GM12878 (cell line): ENCODE measurements around the gene AGAP1. TPM values are rescaled to one million over a fixed set of nuclear protein-coding genes. Genes with fewer than 3 reads are reported as not detected.

ENCODE experiments used
- ATAC-seq: fragments of 200-7000 bp; cut with Tn5 transposase; 3 replicates; pipeline ENCODE4 v1.9.1; 2020; ENCODE audit warnings: mild to moderate bottlenecking, moderate library complexity
- BruUV-seq: library from RNA; stranded (reverse); fragments of 400-500 nt; replicated peaks from 2 replicates; lab custom pipeline; 2021; lab: Mats Ljungman, UMichigan
- CTCF ChIA-PET: fragments of 300-600 bp; sonication (Branson Sonifier 250); formaldehyde crosslinking; extraction: SDS; loops from one replicate; lab custom pipeline; 2021; ENCODE audit warnings: inconsistent platforms; lab: Yijun Ruan, JAX
- POLR2A ChIA-PET: fragments of 350-600 bp; formaldehyde crosslinking; extraction: SDS; loops from one replicate; lab custom pipeline; 2021; ENCODE audit warnings: inconsistent platforms; lab: Charles Lee
- RAD21 ChIA-PET: fragments of 300-600 bp; sonication (Branson Sonifier 250); formaldehyde crosslinking; loops from one replicate; lab custom pipeline; 2023; ENCODE audit warnings: antibody characterized with exemption; ENCODE audit not compliant: unreplicated experiment; lab: Charles Lee
- SMC1A ChIA-PET: fragments of 300-600 bp; sonication (Branson Sonifier 250); formaldehyde crosslinking; loops from one replicate; lab custom pipeline; 2023; ENCODE audit not compliant: unreplicated experiment, uncharacterized antibody; lab: Charles Lee
- DNase-seq: peaks from one replicate; pipeline ENCODE4 v3.0.0-alpha.2; 2011; ENCODE audit warnings: low read depth, low spot score
- FAIRE-seq: peaks from 3 replicates; lab custom pipeline; 2011; peaks lifted over from hg19 to GRCh38; lab: Jason Lieb, UNC
- H2AFZ ChIP-seq: 2 replicates; pipeline ENCODE4 v1.6.0; 2011; ENCODE audit warnings: low read depth, low read length, control low read depth; ENCODE audit not compliant: control insufficient read depth
- H3K27ac ChIP-seq: 2 replicates; pipeline ENCODE4 v1.5.1; 2011; ENCODE audit warnings: control low read depth; ENCODE audit not compliant: control insufficient read depth, insufficient read depth
- H3K27me3 ChIP-seq, 2 experiments: replicated peaks in 1 of 2; 2 replicates each; pipeline versions ENCODE4 v1.6.0 to v1.6.1; 2011; ENCODE audit warnings: low read length in 1 of 2; ENCODE audit not compliant: control insufficient read depth in 2 of 2, insufficient read depth in 2 of 2
- H3K36me3 ChIP-seq, 2 experiments: 2 replicates each; pipeline ENCODE4 v1.5.1; 2011; ENCODE audit warnings: low read length in 1 of 2; ENCODE audit not compliant: control insufficient read depth in 2 of 2, insufficient read depth in 2 of 2
- H3K4me1 ChIP-seq: 2 replicates; pipeline ENCODE4 v1.6.1; 2011; ENCODE audit warnings: mild to moderate bottlenecking, low read length, moderate library complexity, mixed read lengths; ENCODE audit not compliant: control insufficient read depth, insufficient read depth
- H3K4me2 ChIP-seq: 2 replicates; pipeline ENCODE4 v1.6.0; 2011; ENCODE audit warnings: control low read depth; ENCODE audit not compliant: control insufficient read depth, insufficient read depth
- H3K4me3 ChIP-seq: fragments of 200-600 bp; sonication (generic); 2 replicates; pipeline ENCODE4 v1.5.1; 2016
- H3K79me2 ChIP-seq: 2 replicates; pipeline ENCODE4 v1.6.0; 2011; ENCODE audit warnings: low read length; ENCODE audit not compliant: control insufficient read depth, insufficient read depth
- H3K9ac ChIP-seq: 2 replicates; pipeline ENCODE4 v1.8.0; 2011; ENCODE audit warnings: low read length, control low read depth, mixed read lengths; ENCODE audit not compliant: control insufficient read depth, insufficient read depth
- H3K9me3 ChIP-seq: replicated peaks from 3 replicates; pipeline ENCODE4 v1.5.1; 2011; ENCODE audit warnings: mild to moderate bottlenecking, low read length; ENCODE audit not compliant: control insufficient read depth, insufficient read depth
- H4K20me1 ChIP-seq: 2 replicates; pipeline ENCODE4 v1.6.0; 2011; ENCODE audit not compliant: control insufficient read depth, insufficient read depth
- BMI1 ChIP-seq: fragments of 450-650 bp; IDR thresholded peaks from 2 replicates; pipeline ENCODE4 v1.6.1; 2016; ENCODE audit warnings: mild to moderate bottlenecking, moderate library complexity, borderline replicate concordance
- CHD4 ChIP-seq: fragments of 200-600 bp; sonication (generic); IDR thresholded peaks from 2 replicates; pipeline ENCODE4 v1.6.1; 2016; ENCODE audit warnings: mild to moderate bottlenecking
- ESRRA ChIP-seq: IDR thresholded peaks from 2 replicates; pipeline ENCODE4 v1.6.1; 2012; ENCODE audit warnings: mild to moderate bottlenecking, low read length, improper control_type of control experiment
- JUNB ChIP-seq: IDR thresholded peaks from 2 replicates; pipeline ENCODE4 v1.6.1; 2016; ENCODE audit warnings: antibody characterized with exemption, mild to moderate bottlenecking
- MTA3 ChIP-seq: IDR thresholded peaks from 2 replicates; pipeline ENCODE4 v1.6.1; 2012; ENCODE audit warnings: low read length, inconsistent platforms, borderline replicate concordance
- NR2C1 ChIP-seq: fragments of 450-650 bp; IDR thresholded peaks from 2 replicates; pipeline ENCODE4 v1.6.1; 2017; ENCODE audit warnings: antibody characterized with exemption, mild to moderate bottlenecking, moderate library complexity
- RAD51 ChIP-seq: fragments of 450-650 bp; IDR thresholded peaks from 2 replicates; pipeline ENCODE4 v1.6.1; 2016; ENCODE audit warnings: moderate library complexity, mild to moderate bottlenecking, inconsistent platforms
- SREBF1 ChIP-seq: IDR thresholded peaks from 2 replicates; pipeline ENCODE4 v1.6.1; 2012; ENCODE audit warnings: mild to moderate bottlenecking, low read length
- TBL1XR1 ChIP-seq: IDR thresholded peaks from 2 replicates; pipeline ENCODE4 v1.6.1; 2012; ENCODE audit warnings: low read depth, low read length, improper control_type of control experiment
- WGBS: methylation state at CpG from one replicate; pipeline ENCODE4 v1.1.6; 2016; ENCODE audit warnings: low lambda C conversion rate; ENCODE audit not compliant: insufficient replicate concordance, insufficient coverage; ENCODE audit errors: missing lambda C conversion rate; 5-methylcytosine and 5-hydroxymethylcytosine counted together
- in situ Hi-C: fragments of 300-500 bp; cut with MboI; formaldehyde crosslinking; loops from 9 replicates; pipeline ENCODE4 v1.14.3; 2018; ENCODE audit warnings: mixed read lengths
- intact Hi-C: fragments of 100-400 bp; cut with micrococcal nuclease; formaldehyde crosslinking; loops from one replicate; pipeline ENCODE4 v1.14.2; 2022; ENCODE audit not compliant: unreplicated experiment
- polyA plus RNA-seq, 11 experiments: library from polyadenylated mRNA; depleted of rRNA in 4 of 11; unstranded in 6 of 11; stranded (reverse) in 5 of 11; fragments of >200 nt; fragmentation: Nextera tagmentation in 4 of 11; fragmentation: Illumina TruSeq in 1 of 11; extraction: Ambion mirVana in 4 of 11; extraction: Trizol in 1 of 11; gene quantifications; 1 replicate in 1 of 11; 2 replicates in 10 of 11; pipeline versions ENCODE4 v1.2.1 to v1.2.3, GENCODE V29; 2011 to 2016; ENCODE audit warnings: inconsistent platforms in 2 of 11, missing spikeins in 2 of 11, low read depth in 1 of 11
- total RNA-seq, 4 experiments: library from RNA; depleted of rRNA in 3 of 4; stranded (reverse); fragments of >200 nt in 3 of 4; fragmentation: Illumina TruSeq in 1 of 4; extraction: Trizol in 1 of 4; gene quantifications; 2 replicates each; pipeline versions ENCODE4 v1.2.1 to v1.2.3, GENCODE V29; 2013 to 2021
- TF ChIP-seq, protein P1 (sequence below): IDR thresholded peaks from 2 replicates; pipeline ENCODE4 v1.6.1; 2011; ENCODE audit warnings: borderline replicate concordance, low read depth, mild to moderate bottlenecking, moderate library complexity, mixed read lengths, low read length; ENCODE audit not compliant: insufficient read depth; ENCODE audit errors: extremely low read length
- TF ChIP-seq, protein P2 (sequence below): fragments of 450-650 bp; IDR thresholded peaks from 2 replicates; pipeline ENCODE4 v1.6.1; 2017; ENCODE audit warnings: low read depth, mild to moderate bottlenecking, moderate library complexity
- TF ChIP-seq, protein P3 (sequence below): fragments of 150-350 bp; IDR thresholded peaks from 2 replicates; pipeline ENCODE4 v1.6.1; 2014; ENCODE audit warnings: mild to moderate bottlenecking, low read depth, low read length

Gene AGAP1
- total and polyA plus RNA-seq, 10 of the 15 experiments (the other 5 are each of a cell fraction or from before 2014, with no cell fraction given) = 0.05 to 0.15 (median 0.06) TPM; not detected in 7

DNA sequence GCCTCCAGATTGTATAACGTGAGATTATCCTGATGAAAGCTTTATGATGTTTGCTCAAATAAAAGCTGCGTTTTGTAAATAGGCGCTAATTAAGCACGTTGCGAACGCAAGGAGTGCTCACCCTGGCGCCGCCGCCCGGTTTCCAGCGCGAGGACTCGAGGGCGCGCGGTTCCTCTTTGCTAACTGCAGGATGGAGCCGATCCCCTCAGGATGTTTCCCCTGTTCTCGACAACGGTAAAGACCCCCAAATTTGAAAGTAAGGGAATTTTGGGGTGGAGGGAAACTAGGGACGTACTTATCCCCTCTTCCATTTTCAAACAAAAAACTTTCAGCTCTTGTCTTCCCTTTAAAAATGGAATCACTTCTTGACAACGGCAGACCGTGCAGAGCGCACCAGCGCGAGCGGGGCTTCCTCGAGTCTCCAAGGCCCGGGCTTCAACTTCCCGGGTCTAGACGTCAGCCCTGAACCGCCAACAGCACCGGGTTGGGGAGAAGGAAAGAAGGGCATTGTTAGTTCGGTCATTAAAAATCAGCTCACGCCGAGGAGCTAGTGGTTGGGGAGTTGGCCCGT, 675.4 kb downstream of the AGAP1 start:
- ATAC-seq = no peak
- H3K9ac ChIP-seq = no peak overlapping the region
- POLR2A ChIA-PET = no interaction called here
- TF ChIP-seq NR2C1 (no peak), BMI1 (no peak)
- TF ChIP-seq, protein P1, sequence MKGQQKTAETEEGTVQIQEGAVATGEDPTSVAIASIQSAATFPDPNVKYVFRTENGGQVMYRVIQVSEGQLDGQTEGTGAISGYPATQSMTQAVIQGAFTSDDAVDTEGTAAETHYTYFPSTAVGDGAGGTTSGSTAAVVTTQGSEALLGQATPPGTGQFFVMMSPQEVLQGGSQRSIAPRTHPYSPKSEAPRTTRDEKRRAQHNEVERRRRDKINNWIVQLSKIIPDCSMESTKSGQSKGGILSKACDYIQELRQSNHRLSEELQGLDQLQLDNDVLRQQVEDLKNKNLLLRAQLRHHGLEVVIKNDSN = no peak
- TF ChIP-seq, all 136 proteins: peak for 0
- 70% methylated on average over 36 of the region's 36 CpGs for WGBS
- peaks cover 4 to 13% of the 10 kb centered on the region in 2 experiments for H3K27me3 ChIP-seq
- H3K36me3 ChIP-seq = no peaks in the 10 kb centered on the region
- H2AFZ ChIP-seq = no peak overlapping the region
- FAIRE-seq = no peak
- in situ Hi-C loops (no loop called here), intact Hi-C loops (no loop called here)
- CTCF ChIA-PET = no interaction called here
- no peaks in the 10 kb centered on the region for H3K79me2 ChIP-seq
- SMC1A ChIA-PET = no interaction called here
- H3K4me1 ChIP-seq = no peaks in the 10 kb centered on the region
- no peak for DNase-seq
- no peaks in the 10 kb centered on the region for H4K20me1 ChIP-seq
- H3K4me3 ChIP-seq = no peak overlapping the region
- RAD21 ChIA-PET = no interaction called here
- H3K9me3 ChIP-seq = peaks cover 2% of the 10 kb centered on the region; the same call in 2 of the 3 replicates
- H3K4me2 ChIP-seq = no peak overlapping the region
- H3K27ac ChIP-seq = no peak overlapping the region
- no TSS peak for BruUV-seq

DNA sequence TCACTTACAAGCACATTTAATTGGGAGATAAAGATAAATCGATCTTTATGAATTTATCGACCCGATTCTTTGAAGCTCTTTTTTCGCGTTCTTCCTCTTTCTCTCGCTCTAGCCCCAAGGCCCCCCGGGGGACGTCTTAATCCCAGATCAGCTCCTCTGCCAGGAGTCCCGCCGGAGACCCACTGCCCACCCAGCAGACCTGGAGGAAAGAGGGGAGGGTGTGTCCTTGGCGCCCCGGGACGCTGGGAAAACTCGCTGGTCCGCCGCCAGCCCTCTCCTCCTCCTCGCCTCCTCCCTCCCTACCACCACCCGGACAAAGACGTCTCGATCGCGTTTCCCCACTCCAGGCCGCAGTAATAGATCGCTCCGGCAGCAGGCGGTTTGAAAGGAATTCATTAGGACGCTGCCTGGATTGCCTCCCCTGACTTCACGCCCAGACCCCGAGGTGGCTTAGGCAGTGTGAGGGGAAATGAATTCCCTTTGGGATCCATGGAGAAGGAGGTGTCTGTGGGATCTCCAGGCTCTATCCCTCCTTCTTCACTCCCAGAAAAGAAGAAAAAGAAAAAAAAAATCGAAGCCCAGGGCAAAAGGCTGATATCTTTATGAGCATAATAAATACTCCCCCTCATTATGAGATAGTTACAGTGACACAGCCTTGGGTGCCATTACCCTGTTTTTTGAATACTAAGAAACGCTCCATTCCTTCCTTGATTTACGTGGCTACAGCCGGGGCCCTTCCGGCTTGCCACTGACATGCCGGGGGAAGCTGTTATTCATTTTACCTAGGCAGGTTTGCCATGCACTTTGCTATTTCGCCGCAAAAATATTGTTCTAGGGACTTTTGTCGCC, 676.1 kb downstream of the AGAP1 start:
- peaks cover 4 to 15% of the 10 kb centered on the region in 2 experiments for H3K27me3 ChIP-seq
- TF ChIP-seq CHD4 (no peak), MTA3 (no peak), JUNB (no peak), ESRRA (no peak), TBL1XR1 (no peak), RAD51 (no peak), SREBF1 (no peak)
- TF ChIP-seq, protein P2, sequence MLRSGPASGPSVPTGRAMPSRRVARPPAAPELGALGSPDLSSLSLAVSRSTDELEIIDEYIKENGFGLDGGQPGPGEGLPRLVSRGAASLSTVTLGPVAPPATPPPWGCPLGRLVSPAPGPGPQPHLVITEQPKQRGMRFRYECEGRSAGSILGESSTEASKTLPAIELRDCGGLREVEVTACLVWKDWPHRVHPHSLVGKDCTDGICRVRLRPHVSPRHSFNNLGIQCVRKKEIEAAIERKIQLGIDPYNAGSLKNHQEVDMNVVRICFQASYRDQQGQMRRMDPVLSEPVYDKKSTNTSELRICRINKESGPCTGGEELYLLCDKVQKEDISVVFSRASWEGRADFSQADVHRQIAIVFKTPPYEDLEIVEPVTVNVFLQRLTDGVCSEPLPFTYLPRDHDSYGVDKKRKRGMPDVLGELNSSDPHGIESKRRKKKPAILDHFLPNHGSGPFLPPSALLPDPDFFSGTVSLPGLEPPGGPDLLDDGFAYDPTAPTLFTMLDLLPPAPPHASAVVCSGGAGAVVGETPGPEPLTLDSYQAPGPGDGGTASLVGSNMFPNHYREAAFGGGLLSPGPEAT = no peak
- TF ChIP-seq, protein P3, sequence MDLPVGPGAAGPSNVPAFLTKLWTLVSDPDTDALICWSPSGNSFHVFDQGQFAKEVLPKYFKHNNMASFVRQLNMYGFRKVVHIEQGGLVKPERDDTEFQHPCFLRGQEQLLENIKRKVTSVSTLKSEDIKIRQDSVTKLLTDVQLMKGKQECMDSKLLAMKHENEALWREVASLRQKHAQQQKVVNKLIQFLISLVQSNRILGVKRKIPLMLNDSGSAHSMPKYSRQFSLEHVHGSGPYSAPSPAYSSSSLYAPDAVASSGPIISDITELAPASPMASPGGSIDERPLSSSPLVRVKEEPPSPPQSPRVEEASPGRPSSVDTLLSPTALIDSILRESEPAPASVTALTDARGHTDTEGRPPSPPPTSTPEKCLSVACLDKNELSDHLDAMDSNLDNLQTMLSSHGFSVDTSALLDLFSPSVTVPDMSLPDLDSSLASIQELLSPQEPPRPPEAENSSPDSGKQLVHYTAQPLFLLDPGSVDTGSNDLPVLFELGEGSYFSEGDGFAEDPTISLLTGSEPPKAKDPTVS = no peak

More for the DNA sequence above, 676.1 kb downstream of the AGAP1 start:
- ChIA-PET POLR2A (no interaction called here), RAD21 (no interaction called here), SMC1A (no interaction called here), CTCF (interaction anchor here (2.4 kb wide), 1 partner anchor 11 kb away, joined by 13 read pairs; no protein-coding TSS in a partner anchor)
- Histone ChIP-seq H3K36me3 (no peaks in the 10 kb centered on the region), H3K4me1 (no peaks in the 10 kb centered on the region), H3K27ac (no peak overlapping the region), H2AFZ (no peak overlapping the region), H4K20me1 (no peaks in the 10 kb centered on the region), H3K9ac (no peak overlapping the region), H3K9me3 (peaks cover 2% of the 10 kb centered on the region; the same call in 2 of the 3 replicates), H3K4me2 (no peak overlapping the region), H3K79me2 (no peaks in the 10 kb centered on the region), H3K4me3 (no peak overlapping the region)
- BruUV-seq = no TSS peak
- ATAC-seq (no peak), DNase-seq (no peak), FAIRE-seq (no peak)
- 41% methylated on average over 35 of the region's 38 CpGs for WGBS
- in situ Hi-C loops (no loop called here), intact Hi-C loops (no loop called here)
